ENCODE results near the gene ATP9A. TPM values are rescaled to one million over a fixed set of nuclear protein-coding genes. Genes with fewer than 3 reads are reported as not detected.
"Not testable (repeated sequence)": the region's sequence is repeated elsewhere in the genome, so short reads cannot be mapped to it uniquely, and the experiment has no call there.

The ATP9A gene, protein sequence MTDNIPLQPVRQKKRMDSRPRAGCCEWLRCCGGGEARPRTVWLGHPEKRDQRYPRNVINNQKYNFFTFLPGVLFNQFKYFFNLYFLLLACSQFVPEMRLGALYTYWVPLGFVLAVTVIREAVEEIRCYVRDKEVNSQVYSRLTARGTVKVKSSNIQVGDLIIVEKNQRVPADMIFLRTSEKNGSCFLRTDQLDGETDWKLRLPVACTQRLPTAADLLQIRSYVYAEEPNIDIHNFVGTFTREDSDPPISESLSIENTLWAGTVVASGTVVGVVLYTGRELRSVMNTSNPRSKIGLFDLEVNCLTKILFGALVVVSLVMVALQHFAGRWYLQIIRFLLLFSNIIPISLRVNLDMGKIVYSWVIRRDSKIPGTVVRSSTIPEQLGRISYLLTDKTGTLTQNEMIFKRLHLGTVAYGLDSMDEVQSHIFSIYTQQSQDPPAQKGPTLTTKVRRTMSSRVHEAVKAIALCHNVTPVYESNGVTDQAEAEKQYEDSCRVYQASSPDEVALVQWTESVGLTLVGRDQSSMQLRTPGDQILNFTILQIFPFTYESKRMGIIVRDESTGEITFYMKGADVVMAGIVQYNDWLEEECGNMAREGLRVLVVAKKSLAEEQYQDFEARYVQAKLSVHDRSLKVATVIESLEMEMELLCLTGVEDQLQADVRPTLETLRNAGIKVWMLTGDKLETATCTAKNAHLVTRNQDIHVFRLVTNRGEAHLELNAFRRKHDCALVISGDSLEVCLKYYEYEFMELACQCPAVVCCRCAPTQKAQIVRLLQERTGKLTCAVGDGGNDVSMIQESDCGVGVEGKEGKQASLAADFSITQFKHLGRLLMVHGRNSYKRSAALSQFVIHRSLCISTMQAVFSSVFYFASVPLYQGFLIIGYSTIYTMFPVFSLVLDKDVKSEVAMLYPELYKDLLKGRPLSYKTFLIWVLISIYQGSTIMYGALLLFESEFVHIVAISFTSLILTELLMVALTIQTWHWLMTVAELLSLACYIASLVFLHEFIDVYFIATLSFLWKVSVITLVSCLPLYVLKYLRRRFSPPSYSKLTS
- 10 to 100 TPM; 16.5 to 32.1 (median 27.0) TPM for total RNA-seq
- 1 to 10 TPM; 3.4 to 3.9 TPM for polyA plus RNA-seq
- long read RNA-seq, donor 1, full-length matches to known transcripts = 9 of 18 reads
- long read RNA-seq, donor 1, partial matches to known transcripts = 2 of 18 reads
- long read RNA-seq, donor 1, other reads (novel, unspliced or antisense) = 7 of 18 reads
- long read RNA-seq, donor 2, full-length matches to known transcripts = 13 of 35 reads
- long read RNA-seq, donor 2, partial matches to known transcripts = 11 of 35 reads
- long read RNA-seq, donor 2, other reads (novel, unspliced or antisense) = 11 of 35 reads
- long read RNA-seq, donor 3, full-length matches to known transcripts = 1 of 13 reads
- long read RNA-seq, donor 3, partial matches to known transcripts = 4 of 13 reads
- long read RNA-seq, donor 3, other reads (novel, unspliced or antisense) = 8 of 13 reads

DNA sequence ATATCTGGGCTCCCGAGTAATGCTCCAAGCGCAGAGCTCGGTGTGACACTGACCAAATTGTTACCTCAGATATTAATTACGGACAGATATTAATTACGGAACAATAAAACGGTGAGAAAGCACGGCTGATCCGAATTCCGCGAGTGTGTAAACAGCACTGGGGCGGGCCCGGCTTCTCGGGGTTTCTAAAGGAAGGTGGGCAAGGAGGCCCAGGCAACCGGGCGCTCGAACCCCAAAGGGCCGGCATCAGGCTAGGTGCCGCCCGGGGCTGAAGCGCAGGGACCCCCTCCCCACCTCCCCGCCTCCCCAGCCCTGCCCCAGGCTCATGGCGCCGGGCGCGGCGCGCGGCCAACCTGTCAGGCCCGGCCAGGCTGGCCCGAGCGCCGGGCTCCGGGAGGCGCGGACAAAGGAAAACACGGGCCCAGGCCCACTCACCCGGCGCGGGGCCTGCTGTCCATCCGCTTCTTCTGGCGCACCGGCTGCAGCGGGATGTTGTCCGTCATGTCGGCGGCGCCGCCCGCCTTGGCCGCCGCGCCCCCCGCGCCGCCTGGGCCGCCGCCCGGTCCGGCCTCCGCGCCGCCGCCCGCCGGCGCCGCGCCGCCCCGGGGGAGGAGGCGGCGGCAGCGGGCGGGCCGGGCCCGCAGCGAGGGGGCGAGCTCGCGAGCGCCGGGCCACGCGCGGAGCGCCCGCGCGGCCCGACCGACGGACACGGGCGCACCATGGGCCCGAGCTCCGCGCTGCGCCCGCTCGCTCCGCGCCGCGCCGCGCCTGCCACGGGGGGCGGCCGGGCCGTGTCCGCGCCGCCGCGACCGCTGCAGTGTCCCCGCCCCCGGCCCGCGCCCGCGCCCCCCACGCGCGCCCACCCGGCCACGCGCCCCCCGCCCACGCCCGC is at the start of gene ATP9A:
Gene ATP9A (minus strand): TSS at position 524 of the 892 bp plus-strand sequence. CDS start 21 bp downstream, at position 503.
- H3K36me3 ChIP-seq = no peaks in the 10 kb centered on the region
- H3K9me3 ChIP-seq = no peaks in the 10 kb centered on the region
- peaks cover 0 to 36% (median 0%) of the 10 kb centered on the region in 7 donors for H3K27me3 ChIP-seq
- WGBS, 2 donors = 0 to 1% methylated on average over 22 to 84 of the region's 131 CpGs
- TF ChIP-seq, protein P1, sequence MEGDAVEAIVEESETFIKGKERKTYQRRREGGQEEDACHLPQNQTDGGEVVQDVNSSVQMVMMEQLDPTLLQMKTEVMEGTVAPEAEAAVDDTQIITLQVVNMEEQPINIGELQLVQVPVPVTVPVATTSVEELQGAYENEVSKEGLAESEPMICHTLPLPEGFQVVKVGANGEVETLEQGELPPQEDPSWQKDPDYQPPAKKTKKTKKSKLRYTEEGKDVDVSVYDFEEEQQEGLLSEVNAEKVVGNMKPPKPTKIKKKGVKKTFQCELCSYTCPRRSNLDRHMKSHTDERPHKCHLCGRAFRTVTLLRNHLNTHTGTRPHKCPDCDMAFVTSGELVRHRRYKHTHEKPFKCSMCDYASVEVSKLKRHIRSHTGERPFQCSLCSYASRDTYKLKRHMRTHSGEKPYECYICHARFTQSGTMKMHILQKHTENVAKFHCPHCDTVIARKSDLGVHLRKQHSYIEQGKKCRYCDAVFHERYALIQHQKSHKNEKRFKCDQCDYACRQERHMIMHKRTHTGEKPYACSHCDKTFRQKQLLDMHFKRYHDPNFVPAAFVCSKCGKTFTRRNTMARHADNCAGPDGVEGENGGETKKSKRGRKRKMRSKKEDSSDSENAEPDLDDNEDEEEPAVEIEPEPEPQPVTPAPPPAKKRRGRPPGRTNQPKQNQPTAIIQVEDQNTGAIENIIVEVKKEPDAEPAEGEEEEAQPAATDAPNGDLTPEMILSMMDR (IDR thresholded peaks at IDR 0.05) = peak in 1 of 9 donors; percentile 3
- H3K4me3 ChIP-seq = peak within 1 kb of the TSS; percentile 26 to 93 (median 84)
- DNase-seq (peak; percentile 27 to 45), ATAC-seq (peak; percentile 55 to 76 (median 61))
- peaks cover 0 to 19% (median 6%) of the 10 kb centered on the region in 9 donors for H3K4me1 ChIP-seq
- H3K27ac ChIP-seq = peak within 1 kb of the TSS in 8 of 10 donors; percentile 40 to 79 (median 65)
- intact Hi-C loops (cut with DNase I) = loop anchor here in 2 of 10 donors (10.0 kb wide), 1 partner anchor 113 kb away; no protein-coding TSS in a partner anchor

DNA sequence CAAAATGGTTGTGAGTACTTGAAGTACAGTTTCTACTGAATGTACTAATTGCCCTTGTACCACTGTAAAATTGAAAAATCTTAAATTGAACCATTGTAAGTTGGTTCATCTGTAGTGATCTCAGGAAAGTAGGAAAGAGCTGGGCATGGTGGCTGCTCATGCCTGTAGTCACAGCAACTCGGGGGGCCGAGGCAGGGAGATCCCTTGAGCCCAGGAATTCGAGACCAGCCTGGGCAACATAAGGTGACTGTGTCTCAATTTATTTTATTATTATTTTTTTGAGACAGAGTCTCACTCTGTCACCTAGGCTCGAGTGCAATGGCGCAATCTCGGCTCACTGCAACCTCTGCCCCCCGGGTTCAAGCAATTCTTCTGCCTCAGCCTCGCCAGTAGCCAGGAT is 48.7 kb upstream of the ATP9A start:
- DNase-seq; ATAC-seq; H3K9me3 ChIP-seq; H3K27ac ChIP-seq; H3K36me3 ChIP-seq; intact Hi-C loops (cut with DNase I); H3K4me1 ChIP-seq; H3K4me3 ChIP-seq; H3K27me3 ChIP-seq: not testable (repeated sequence)
- 84 to 90% methylated on average over 8 of the region's 8 CpGs for WGBS, 2 donors

DNA sequence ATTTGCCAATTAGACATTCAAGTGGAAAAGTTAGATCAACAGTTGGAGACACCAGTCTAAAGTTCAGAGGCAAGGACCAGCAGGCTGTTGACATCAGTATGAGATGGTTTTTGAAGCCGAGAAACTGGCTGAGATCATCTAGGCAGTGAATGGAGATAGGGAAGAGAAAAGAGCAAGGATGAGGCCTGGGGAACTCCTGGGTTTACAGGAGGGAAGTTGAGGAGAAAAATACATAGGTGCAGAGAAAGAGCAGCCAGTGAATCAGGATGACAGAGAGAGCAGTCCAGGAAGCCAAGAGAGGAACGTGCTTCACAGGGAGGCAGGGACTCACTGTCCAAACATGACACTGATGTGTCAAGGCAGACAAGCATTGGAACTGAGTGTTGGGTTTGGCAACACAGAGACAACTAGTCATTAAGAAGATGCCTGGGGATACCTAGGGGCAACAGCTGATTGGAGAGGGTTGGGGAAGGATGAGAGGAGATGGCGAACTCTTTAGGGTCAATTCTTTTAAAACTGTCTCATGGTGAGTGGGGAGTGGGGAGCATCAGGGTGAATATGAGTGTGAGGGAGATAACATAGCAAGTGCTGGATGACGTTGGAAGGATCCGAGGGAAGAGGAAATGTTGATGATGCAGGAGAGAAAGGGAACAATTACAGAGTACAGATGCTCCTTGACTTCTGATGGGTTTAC is 47.3 kb upstream of the ATP9A start:
- Histone ChIP-seq H3K4me3 (no peak overlapping the region), H3K27me3 (peaks cover 0 to 4% (median 0%) of the 10 kb centered on the region in 7 donors), H3K36me3 (no peaks in the 10 kb centered on the region), H3K27ac (no peak overlapping the region), H3K4me1 (no peaks in the 10 kb centered on the region), H3K9me3 (no peaks in the 10 kb centered on the region)
- ATAC-seq (no peak), DNase-seq (no peak)
- TF ChIP-seq, protein P1 (IDR thresholded peaks at IDR 0.05) = no peak
- intact Hi-C loops (cut with DNase I) = no loop called here
- WGBS, 2 donors = 53 to 54% methylated on average over 5 of the region's 5 CpGs
